Measurements from ENCODE around the gene ERMP1. TPM values are rescaled to one million over a fixed set of nuclear protein-coding genes. Genes with fewer than 3 reads are reported as not detected.

The ERMP1 gene
- total RNA-seq, 2 donors from 2014 or later, result 17.7 to 22.4 TPM

DNA sequence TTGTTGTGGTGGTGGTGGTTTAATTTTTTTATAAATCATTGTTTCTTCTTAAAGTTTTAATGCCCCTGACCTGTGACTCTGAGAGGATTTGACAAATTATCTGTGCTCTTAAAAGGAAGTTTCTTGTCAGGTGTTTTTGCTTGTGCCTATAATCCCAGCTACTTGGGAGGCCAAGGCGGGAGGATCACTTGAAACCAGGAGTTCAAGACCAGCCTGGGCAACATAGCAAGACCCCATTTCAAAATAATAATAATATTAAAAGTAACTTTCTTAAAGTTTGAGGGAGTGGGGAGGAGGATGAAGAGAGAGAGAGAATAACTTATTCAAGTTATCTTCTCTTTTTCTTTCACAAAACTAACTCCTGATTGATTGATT lies 12.2 kb upstream of the ERMP1 start:
- Mint-ChIP-seq H3K9me3 (no peaks in the 10 kb centered on the region), H3K36me3 (ENCODE audit: low read depth) (peaks cover 6% of the 10 kb centered on the region), H3K27ac (peak overlapping the region; percentile 93), H3K4me3 (peak overlapping the region; percentile 68), H3K4me1 (peaks cover 40% of the 10 kb centered on the region), H3K27me3 (no peaks in the 10 kb centered on the region)
- ATAC-seq (replicated peaks), result peak; percentile 26

DNA sequence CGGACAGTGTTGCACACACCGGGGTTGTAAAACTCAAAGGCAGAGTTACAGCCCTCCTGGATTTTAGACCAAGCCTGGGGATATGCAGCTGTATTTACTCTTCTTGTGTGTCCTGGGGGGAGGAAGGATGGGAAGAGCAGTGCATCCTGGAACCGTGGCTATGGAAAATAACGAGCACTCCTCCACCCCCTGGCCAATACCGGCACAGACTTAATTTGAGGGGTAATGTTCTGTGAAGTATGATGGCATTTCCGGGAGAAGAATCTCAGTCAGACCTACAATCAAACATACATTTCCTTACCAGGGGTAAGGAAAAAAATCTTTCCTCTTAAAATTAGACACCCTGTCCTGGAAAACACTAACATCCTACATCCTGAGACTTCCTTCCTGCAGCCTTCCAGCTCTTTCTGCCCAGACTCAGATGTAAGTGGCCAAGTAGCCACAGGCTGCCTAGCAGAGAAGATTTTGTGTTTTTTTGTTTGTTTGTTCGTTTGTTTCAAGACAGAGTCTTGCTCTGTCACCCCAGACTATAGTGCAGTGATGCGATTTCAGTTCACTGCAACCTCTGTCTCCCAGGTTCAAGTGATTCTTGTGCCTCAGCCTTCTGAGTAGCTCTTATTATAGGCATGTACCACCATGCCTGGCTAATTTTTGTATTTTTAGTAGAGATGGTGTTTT lies 11.0 kb upstream of the ERMP1 start:
- Mint-ChIP-seq H3K36me3 (ENCODE audit: low read depth) (peaks cover 6% of the 10 kb centered on the region), H3K9me3 (no peaks in the 10 kb centered on the region), H3K27ac (peak overlapping the region; percentile 93), H3K4me1 (peaks cover 40% of the 10 kb centered on the region), H3K4me3 (peak overlapping the region; percentile 68), H3K27me3 (no peaks in the 10 kb centered on the region)
- no peak for ATAC-seq (replicated peaks)

DNA sequence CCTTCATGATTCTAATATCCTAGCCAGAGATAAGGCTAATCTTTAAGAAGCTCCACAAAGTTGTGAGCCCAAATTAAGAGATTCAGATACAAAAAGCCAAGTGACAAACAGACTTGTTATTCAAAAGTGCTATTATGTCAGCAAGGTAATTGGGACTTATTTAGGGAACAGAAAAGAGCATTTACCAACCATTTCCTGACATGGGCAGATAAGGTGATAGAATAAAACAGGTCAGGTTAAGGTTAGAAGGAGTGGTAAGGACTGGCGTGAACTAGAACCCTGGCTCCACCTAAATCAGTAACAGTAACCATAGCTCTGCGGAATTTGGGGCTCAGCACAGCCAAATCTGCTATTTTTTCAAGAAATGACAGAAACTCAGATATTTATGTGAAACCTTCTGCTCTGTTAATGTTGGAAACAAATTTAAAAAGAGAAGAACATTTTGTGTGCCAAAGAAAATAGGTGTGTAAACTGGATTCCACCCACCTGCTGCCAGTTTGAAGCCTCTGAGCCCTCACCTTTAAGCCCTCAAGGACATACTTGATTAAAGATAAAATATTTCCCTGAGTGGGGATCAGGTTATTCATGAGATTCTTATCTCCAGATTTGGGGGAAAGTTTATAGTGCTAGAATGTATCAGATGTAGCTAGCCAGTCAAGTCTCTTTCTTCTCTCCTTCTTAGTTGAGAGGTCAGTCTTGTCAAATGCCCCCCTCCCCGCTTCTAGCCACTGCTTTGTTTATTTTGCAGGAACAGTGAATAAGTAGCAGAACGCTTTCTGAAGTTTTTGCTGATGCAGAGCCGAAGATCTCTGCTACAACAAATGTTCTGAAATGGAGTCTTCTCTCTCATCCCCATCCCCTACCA lies 10.2 kb upstream of the ERMP1 start:
- H3K4me3 Mint-ChIP-seq, result peak overlapping the region; percentile 68
- H3K9me3 Mint-ChIP-seq, result no peaks in the 10 kb centered on the region
- H3K27ac Mint-ChIP-seq, result peak overlapping the region; percentile 93
- no peaks in the 10 kb centered on the region for H3K27me3 Mint-ChIP-seq
- H3K36me3 Mint-ChIP-seq (ENCODE audit: low read depth), result peaks cover 6% of the 10 kb centered on the region
- ATAC-seq (replicated peaks), result no peak
- peaks cover 40% of the 10 kb centered on the region for H3K4me1 Mint-ChIP-seq

DNA sequence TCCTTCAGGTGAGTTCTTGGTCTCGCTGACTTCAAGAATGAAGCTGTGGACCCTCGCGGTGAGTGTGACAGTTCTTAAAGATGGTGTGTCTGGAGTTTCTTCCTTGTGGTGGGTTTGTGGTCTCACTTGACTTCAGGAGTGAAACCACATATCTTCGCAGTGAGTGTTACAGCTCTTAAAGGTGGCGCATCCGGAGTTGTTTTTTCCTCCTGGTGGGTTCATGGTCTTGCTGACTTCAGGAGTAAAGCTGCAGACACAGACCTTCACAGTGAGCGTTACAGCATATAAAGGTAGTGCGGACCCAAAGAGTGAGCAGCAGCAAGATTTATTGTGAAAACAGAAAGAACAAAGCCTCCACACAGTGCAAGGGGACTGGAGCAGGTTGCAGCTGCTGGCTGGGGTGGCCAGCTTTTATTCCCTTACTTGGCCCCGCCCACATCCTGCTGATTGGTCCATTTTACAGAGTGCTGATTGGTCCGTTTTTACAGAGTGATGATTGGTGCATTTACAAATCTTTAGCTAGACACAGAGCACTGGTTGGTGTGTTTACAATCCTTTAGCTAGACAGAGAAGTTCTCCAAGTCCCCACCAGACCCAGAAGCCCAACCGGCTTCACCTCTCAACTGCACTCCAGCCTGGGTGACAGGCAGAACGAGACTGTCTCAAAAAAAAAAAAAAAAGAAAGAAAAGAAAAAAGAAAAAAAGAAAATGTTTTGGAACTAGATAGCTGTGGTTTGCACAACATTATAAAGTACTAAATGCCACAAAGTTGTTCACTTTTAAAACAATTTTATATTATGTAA lies 9.1 kb upstream of the ERMP1 start:
- ATAC-seq (replicated peaks), result peak; percentile 53
- Mint-ChIP-seq H3K4me1 (peaks cover 40% of the 10 kb centered on the region), H3K9me3 (no peaks in the 10 kb centered on the region), H3K27me3 (no peaks in the 10 kb centered on the region), H3K36me3 (ENCODE audit: low read depth) (peaks cover 6% of the 10 kb centered on the region), H3K4me3 (peak overlapping the region; percentile 68), H3K27ac (peak overlapping the region; percentile 67)

DNA sequence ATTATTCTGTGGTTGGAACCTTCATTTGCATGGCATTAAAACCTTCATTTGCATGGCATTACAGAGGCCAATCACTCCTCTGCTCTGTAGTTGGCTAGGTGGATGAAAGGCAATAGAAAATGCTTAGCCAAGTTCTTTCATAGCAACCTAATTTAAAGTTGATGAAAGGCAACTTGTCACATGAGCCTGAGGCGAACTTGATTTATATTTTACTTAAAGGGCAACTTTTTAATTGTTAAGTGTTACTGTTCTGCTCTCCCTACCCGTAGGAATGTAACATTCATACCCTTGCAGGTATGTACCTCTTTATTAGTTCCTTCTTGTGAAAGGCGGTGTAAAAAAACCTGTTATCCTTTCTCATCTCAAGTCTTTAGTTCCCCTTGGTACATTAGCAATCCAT lies 7.9 kb upstream of the ERMP1 start:
- peaks cover 38% of the 10 kb centered on the region for H3K4me1 Mint-ChIP-seq
- ATAC-seq (replicated peaks), result no peak
- H3K27me3 Mint-ChIP-seq, result no peaks in the 10 kb centered on the region
- H3K4me3 Mint-ChIP-seq, result no peak overlapping the region
- H3K27ac Mint-ChIP-seq, result no peak overlapping the region
- H3K36me3 Mint-ChIP-seq (ENCODE audit: low read depth), result peaks cover 6% of the 10 kb centered on the region
- no peaks in the 10 kb centered on the region for H3K9me3 Mint-ChIP-seq

DNA sequence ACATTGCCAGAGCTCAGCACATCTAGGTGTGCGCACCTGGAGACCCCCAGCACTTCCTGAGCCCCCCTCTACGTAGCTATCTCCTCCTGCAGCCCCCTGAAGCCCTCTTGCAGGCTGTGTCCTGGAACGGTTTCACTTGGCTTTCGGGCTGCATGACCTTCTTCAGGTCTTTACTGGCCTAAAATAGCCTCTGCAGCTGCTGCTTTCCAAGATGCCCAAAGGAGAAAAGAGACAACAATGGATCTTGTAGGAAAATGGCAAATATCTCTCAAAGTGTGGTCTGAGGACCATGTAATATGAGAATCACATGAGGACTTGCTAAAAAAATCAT lies 6.6 kb upstream of the ERMP1 start:
- ATAC-seq (replicated peaks), result no peak
- H3K27me3 Mint-ChIP-seq, result no peaks in the 10 kb centered on the region
- no peak overlapping the region for H3K27ac Mint-ChIP-seq
- no peak overlapping the region for H3K4me3 Mint-ChIP-seq
- H3K9me3 Mint-ChIP-seq, result no peaks in the 10 kb centered on the region
- peaks cover 31% of the 10 kb centered on the region for H3K4me1 Mint-ChIP-seq
- H3K36me3 Mint-ChIP-seq (ENCODE audit: low read depth), result no peaks in the 10 kb centered on the region

DNA sequence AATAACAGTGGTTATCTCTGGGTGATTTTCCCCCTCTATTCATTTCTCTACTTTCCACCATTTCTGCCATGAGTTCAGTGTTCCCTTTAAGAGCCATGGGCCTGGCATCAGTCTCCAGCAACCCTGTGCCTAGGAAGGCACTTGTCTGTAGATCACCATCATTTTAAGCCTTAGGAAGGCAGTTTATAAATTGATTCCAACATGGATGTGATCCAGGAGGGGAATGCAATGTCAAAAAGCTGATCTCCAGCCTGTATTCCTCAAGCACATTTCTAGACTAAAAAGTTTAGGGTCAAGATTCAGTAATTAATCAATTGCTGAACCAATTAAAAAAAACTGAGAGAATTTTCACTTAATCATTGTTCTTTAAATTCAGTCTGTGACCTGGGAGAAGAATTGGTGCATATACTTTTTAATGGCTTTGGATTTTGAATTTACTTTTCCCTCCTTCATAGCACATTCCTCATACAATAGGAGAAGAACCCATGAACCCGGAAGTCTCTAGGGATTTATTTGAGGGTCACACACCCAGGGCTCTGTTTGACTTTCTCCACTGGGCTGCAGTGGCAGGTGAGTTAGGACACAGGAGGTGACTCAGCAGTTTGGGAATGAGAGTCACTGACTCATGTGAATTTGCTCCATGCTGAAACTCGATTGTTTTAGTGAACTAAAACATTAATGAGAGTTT lies 6.1 kb upstream of the ERMP1 start:
- no peak overlapping the region for H3K27ac Mint-ChIP-seq
- H3K27me3 Mint-ChIP-seq, result no peaks in the 10 kb centered on the region
- H3K36me3 Mint-ChIP-seq (ENCODE audit: low read depth), result no peaks in the 10 kb centered on the region
- H3K9me3 Mint-ChIP-seq, result no peaks in the 10 kb centered on the region
- peak; percentile 17 for ATAC-seq (replicated peaks)
- peaks cover 29% of the 10 kb centered on the region for H3K4me1 Mint-ChIP-seq
- H3K4me3 Mint-ChIP-seq, result no peak overlapping the region

DNA sequence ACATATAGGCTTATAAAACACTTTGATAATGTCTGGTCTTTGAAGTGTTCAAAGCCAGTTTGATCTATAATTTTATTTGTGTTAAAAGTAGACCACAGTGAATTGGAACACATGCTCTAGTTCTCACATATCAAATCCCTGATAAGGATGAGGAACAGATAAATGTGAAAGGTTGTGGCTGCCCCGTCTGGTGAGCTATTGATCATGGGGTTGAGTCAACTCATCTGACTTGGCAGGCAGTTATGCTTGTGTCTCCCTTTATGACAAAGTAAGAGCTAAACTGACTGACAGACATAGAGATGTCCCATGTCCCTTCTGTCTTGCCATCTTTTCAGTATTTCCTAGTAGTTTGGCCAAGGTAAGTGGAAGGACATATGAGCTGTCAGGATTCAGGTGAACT lies 2.9 kb upstream of the ERMP1 start:
- Mint-ChIP-seq H3K27ac (no peak overlapping the region), H3K4me1 (peaks cover 15% of the 10 kb centered on the region), H3K4me3 (no peak overlapping the region), H3K9me3 (no peaks in the 10 kb centered on the region), H3K36me3 (ENCODE audit: low read depth) (no peaks in the 10 kb centered on the region), H3K27me3 (no peaks in the 10 kb centered on the region)
- no peak for ATAC-seq (replicated peaks)

DNA sequence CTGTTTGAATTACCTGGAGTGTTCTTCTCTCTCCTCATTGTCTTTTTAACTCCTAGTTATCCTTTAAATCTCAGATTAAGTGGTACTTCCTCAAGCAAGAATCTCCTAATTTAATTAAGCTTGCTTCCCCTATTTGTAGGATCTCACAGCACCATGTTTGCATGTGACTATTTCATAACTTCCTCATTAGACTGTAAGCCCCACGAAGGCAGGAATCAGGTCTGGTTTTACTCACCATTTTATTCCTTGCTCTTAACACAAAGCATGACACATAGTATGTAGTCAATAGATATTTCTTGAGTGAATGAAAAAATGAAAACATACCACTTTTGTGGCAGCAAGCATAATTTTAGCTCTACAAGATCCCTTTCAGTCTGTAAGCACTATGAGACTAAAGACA lies 1.3 kb upstream of the ERMP1 start:
- H3K4me3 Mint-ChIP-seq, result peak overlapping the region; percentile 94
- H3K4me1 Mint-ChIP-seq, result peaks cover 15% of the 10 kb centered on the region
- ATAC-seq (replicated peaks), result no peak
- H3K36me3 Mint-ChIP-seq (ENCODE audit: low read depth), result peaks cover 5% of the 10 kb centered on the region
- peak overlapping the region; percentile 13 for H3K27ac Mint-ChIP-seq
- H3K27me3 Mint-ChIP-seq, result no peaks in the 10 kb centered on the region
- no peaks in the 10 kb centered on the region for H3K9me3 Mint-ChIP-seq

DNA sequence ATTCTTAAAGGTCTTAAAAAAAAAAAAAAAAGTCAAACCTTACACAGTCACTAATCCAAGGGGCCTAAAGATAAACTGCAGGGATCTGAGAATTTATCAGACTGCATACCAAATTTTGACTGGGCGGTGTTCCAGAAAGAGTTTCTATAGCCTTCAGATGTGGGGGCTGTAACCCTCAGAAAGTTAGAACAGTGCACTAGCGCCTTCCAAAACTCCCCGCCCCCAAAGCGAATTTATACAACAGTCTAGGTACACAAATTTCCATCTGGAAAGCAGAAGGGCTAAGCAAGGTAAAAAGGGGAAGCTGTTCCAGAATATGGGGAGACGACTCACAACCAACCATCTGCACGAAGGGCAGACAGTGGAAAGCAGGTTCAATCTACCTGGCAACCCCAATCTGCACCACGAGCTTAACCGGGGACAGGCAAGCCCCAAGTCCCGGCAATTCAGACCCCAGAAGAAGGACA lies 813 bp downstream of the ERMP1 start:
- peak; percentile 22 for ATAC-seq (replicated peaks)
- H3K27ac Mint-ChIP-seq, result peak overlapping the region; percentile 79
- peaks cover 22% of the 10 kb centered on the region for H3K4me1 Mint-ChIP-seq
- H3K36me3 Mint-ChIP-seq (ENCODE audit: low read depth), result peaks cover 23% of the 10 kb centered on the region
- H3K4me3 Mint-ChIP-seq, result peak overlapping the region; percentile 94
- H3K27me3 Mint-ChIP-seq, result no peaks in the 10 kb centered on the region
- H3K9me3 Mint-ChIP-seq, result no peaks in the 10 kb centered on the region

DNA sequence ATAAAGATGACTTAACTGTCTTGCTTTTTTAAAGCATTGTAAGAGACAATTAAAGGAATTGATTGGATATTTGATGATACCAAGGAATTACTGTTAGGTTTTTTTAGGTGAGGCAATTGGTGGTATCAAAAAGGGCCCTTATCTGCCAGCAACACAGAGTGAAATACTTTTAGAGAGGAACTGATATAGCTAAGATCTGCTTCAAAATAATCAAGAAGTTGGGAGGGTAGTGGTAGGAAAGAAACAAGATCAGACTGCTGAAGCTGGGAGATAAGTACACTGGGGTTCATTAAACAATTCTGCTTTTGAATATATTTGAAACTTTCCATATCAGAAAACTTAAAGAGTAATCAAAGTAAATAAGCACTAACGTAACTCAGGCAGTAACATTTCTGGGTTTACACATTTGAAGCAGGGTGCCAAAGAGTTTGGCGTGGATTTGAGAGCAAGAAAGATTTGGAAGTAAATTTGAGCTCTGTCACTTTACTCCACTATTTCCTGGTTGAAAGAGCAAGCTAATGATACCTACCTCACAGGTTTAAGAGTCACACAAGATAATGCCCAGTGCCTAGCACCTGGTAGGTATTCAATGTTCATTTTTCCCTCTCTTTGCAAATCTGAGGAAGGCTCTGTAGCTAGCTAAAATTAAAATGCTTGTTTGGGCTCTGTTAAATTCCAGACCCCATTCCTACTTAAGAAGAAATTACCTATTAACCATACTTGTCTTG lies 6.9 kb downstream of the ERMP1 start:
- Mint-ChIP-seq H3K36me3 (ENCODE audit: low read depth) (peaks cover 67% of the 10 kb centered on the region), H3K27ac (peak overlapping the region; percentile 20), H3K27me3 (no peaks in the 10 kb centered on the region), H3K9me3 (no peaks in the 10 kb centered on the region), H3K4me1 (peaks cover 9% of the 10 kb centered on the region), H3K4me3 (no peak overlapping the region)
- ATAC-seq (replicated peaks), result no peak

DNA sequence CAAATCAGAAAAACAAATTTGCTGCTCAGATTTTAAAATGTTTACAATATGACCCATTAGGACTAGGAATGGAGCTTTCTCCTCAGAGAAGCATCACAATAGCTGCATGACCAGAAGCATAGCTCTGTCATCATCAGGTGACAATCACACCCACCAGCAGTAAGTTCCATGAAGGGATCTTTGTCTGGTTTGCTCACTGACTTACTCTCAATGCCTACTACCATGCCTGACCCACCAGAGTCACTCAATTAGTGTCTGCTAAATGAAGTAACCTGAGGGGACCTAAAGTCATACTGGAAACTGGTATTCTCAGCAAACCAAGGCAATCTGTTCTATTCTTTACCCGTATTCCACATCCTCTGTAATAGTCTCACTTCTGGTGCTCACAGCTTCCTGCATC lies 7.7 kb downstream of the ERMP1 start:
- Mint-ChIP-seq H3K4me1 (peaks cover 14% of the 10 kb centered on the region), H3K36me3 (ENCODE audit: low read depth) (peaks cover 74% of the 10 kb centered on the region), H3K27ac (peak overlapping the region; percentile 20), H3K4me3 (no peak overlapping the region), H3K9me3 (no peaks in the 10 kb centered on the region), H3K27me3 (no peaks in the 10 kb centered on the region)
- ATAC-seq (replicated peaks), result peak; percentile 44

DNA sequence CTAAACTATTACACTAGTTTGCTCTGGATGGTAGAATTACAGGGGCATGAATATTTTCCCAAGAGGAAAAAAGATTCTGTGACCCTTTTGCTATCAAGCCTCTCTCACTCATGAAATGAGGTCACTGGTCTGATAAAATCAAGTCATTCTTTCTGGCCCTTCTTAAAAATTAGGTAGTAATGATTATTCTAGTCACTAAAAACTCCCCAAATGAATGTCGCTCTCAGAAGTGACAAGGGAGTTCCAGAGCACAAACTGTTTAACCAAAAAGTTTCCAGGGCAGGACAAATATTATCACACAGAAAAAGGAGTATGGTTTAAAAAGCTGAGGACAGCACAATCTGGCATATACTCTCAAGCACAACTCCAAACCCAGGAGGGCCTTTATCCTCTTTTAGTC lies 12.5 kb downstream of the ERMP1 start:
- H3K27me3 Mint-ChIP-seq, result no peaks in the 10 kb centered on the region
- peaks cover 68% of the 10 kb centered on the region for H3K36me3 Mint-ChIP-seq (ENCODE audit: low read depth)
- no peak for ATAC-seq (replicated peaks)
- no peak overlapping the region for H3K27ac Mint-ChIP-seq
- no peaks in the 10 kb centered on the region for H3K9me3 Mint-ChIP-seq
- H3K4me3 Mint-ChIP-seq, result no peak overlapping the region
- peaks cover 7% of the 10 kb centered on the region for H3K4me1 Mint-ChIP-seq

DNA sequence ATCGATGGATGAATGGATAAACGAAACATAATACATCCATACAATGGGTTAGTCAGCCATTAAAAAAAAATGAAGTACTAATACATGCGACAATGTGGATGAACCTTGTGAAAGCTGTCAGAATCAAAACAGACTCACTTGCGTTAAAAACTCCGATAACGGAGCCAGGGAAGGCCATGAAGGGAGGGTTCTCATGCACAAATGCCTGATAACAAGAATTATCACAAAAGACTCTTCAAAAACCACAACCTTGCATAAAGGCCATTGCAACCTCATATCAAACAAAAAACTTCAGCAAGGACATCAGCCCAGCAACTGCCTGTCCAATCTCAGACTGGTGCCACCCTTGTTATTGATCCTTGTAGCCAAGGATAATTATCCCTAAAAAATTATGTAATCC lies 13.7 kb downstream of the ERMP1 start:
- no peak for ATAC-seq (replicated peaks)
- H3K36me3 Mint-ChIP-seq (ENCODE audit: low read depth), result peaks cover 67% of the 10 kb centered on the region
- no peak overlapping the region for H3K27ac Mint-ChIP-seq
- no peaks in the 10 kb centered on the region for H3K27me3 Mint-ChIP-seq
- no peaks in the 10 kb centered on the region for H3K9me3 Mint-ChIP-seq
- H3K4me1 Mint-ChIP-seq, result peaks cover 5% of the 10 kb centered on the region
- H3K4me3 Mint-ChIP-seq, result no peak overlapping the region
